Esophagus muscularis mucosa (tissue), 4 donors: ENCODE results near the gene THSD7A.

Experiments used
- CTCF ChIP-seq, 3 experiments: fragments of 200-600 bp in 2 of 3; fragments of 450-650 bp in 1 of 3; sonication (generic) in 2 of 3; IDR thresholded peaks; one replicate each; pipeline ENCODE4 v1.5.1; 2017 to 2019; ENCODE audit warnings: antibody characterized with exemption in 3 of 3, mild to moderate bottlenecking in 2 of 3, moderate library complexity in 1 of 3
- EP300 ChIP-seq: sonication (generic); formaldehyde crosslinking; IDR thresholded peaks from one replicate; pipeline ENCODE4 v1.6.1; 2017; ENCODE audit warnings: antibody characterized with exemption
- POLR2A ChIP-seq: fragments of 450-650 bp; IDR thresholded peaks from one replicate; pipeline ENCODE4 v1.6.1; 2017; ENCODE audit warnings: antibody characterized with exemption, moderate library complexity, mild to moderate bottlenecking, low read depth
- POLR2AphosphoS5 ChIP-seq, 2 donors: sonication (generic); formaldehyde crosslinking; IDR thresholded peaks; one replicate each; pipeline ENCODE4 v1.6.1; 2017; ENCODE audit warnings: antibody characterized with exemption in 2 of 2

GRCh38 chr7:11538751-11539299 lies 293.2 kb downstream of the THSD7A start:
- TF ChIP-seq CTCF (IDR thresholded peaks at IDR 0.05) (no peak), POLR2A (no peak), POLR2AphosphoS5 (IDR thresholded peaks at IDR 0.05) (no peak), EP300 (no peak)
